Activated T-helper 1 cell treated with anti-CD3 and anti-CD28 coated beads, Interleukin-12 subunit alpha, Interleukin-12 subunit beta, Interleukin-2, Interleukin-4 antibody, amounts not matched to agents 30 ng/mL and 10 ng/mL and 1 ng/mL, durations not matched to agents 14 hours and 24 hours and 36 hours (primary cell): Measurements from ENCODE around the gene SIRT7. TPM values are rescaled to one million over a fixed set of nuclear protein-coding genes. Genes with fewer than 3 reads are reported as not detected.
"Not testable (repeated sequence)": the region's sequence is repeated elsewhere in the genome, so short reads cannot be mapped to it uniquely, and the experiment has no call there.

Source experiments
- DNase-seq: peaks from one replicate; pipeline ENCODE4 v3.0.0; 2021; ENCODE audit warnings: low spot score
- H3K27ac Mint-ChIP-seq: one replicate; pipeline ENCODE4 v1.8.0; 2021; ENCODE audit warnings: mild to moderate bottlenecking, mixed read lengths
- H3K27me3 Mint-ChIP-seq: one replicate; pipeline ENCODE4 v1.8.0; 2022; ENCODE audit warnings: mild to moderate bottlenecking, moderate library complexity, mixed read lengths; ENCODE audit not compliant: insufficient read depth
- H3K36me3 Mint-ChIP-seq: one replicate; pipeline ENCODE4 v1.8.0; 2021; ENCODE audit warnings: low read depth, mixed read lengths
- H3K4me1 Mint-ChIP-seq: one replicate; pipeline ENCODE4 v1.8.0; 2021; ENCODE audit warnings: low read depth, mixed read lengths
- H3K4me3 Mint-ChIP-seq: one replicate; pipeline ENCODE4 v1.8.0; 2021; ENCODE audit warnings: mild to moderate bottlenecking, moderate library complexity, mixed read lengths
- H3K9me3 Mint-ChIP-seq: one replicate; pipeline ENCODE4 v1.8.0; 2021; ENCODE audit warnings: mixed read lengths
- intact Hi-C: fragments of 100-400 bp; cut with micrococcal nuclease; formaldehyde crosslinking; loops from one replicate; pipeline ENCODE4 v1.15.1; 2024
- total RNA-seq: library from RNA; stranded (reverse); gene quantifications from 2 replicates; pipeline ENCODE4 v1.2.3, GENCODE V29; 2022

The SIRT7 gene
- total RNA-seq, 1 donor from 2014 or later = 57.5 TPM

GRCh38 chr17:81958633-81959342 is 40.8 kb upstream of the SIRT7 start:
- H3K4me1 Mint-ChIP-seq = no peaks in the 10 kb centered on the region
- H3K9me3 Mint-ChIP-seq = no peaks in the 10 kb centered on the region
- peak overlapping the region; percentile 61 for H3K4me3 Mint-ChIP-seq
- peaks cover 34% of the 10 kb centered on the region for H3K27me3 Mint-ChIP-seq
- H3K36me3 Mint-ChIP-seq = no peaks in the 10 kb centered on the region
- peak overlapping the region; percentile 75 for H3K27ac Mint-ChIP-seq
- DNase-seq = no peak
- intact Hi-C loops = loop anchor here (1.0 to 2.0 kb wide), 2 partner anchors 62 to 196 kb away; no protein-coding TSS in a partner anchor

- Mint-ChIP-seq H3K27me3 (peaks cover 25% of the 10 kb centered on the region), H3K36me3 (no peaks in the 10 kb centered on the region), H3K4me3 (peak overlapping the region; percentile 61), H3K4me1 (no peaks in the 10 kb centered on the region), H3K9me3 (no peaks in the 10 kb centered on the region), H3K27ac (peak overlapping the region; percentile 40)
- intact Hi-C loops = loop anchor here (2.0 kb wide), 1 partner anchor 197 kb away; no protein-coding TSS in a partner anchor
- no peak for DNase-seq
Measured at GRCh38 chr17:81957691-81958432, 39.9 kb upstream of the SIRT7 start.

- Mint-ChIP-seq H3K36me3 (no peaks in the 10 kb centered on the region), H3K9me3 (no peaks in the 10 kb centered on the region), H3K4me1 (no peaks in the 10 kb centered on the region), H3K27me3 (peaks cover 19% of the 10 kb centered on the region), H3K27ac (peak overlapping the region; percentile 40), H3K4me3 (no peak overlapping the region)
- intact Hi-C loops = no loop called here
- no peak for DNase-seq
Measured at GRCh38 chr17:81956607-81957589, 38.9 kb upstream of the SIRT7 start.

- no peak overlapping the region for H3K27ac Mint-ChIP-seq
- intact Hi-C loops = no loop called here
- H3K9me3 Mint-ChIP-seq = no peaks in the 10 kb centered on the region
- no peak for DNase-seq
- H3K4me3 Mint-ChIP-seq = no peak overlapping the region
- no peaks in the 10 kb centered on the region for H3K4me1 Mint-ChIP-seq
- peaks cover 22% of the 10 kb centered on the region for H3K27me3 Mint-ChIP-seq
- H3K36me3 Mint-ChIP-seq = no peaks in the 10 kb centered on the region
Measured at GRCh38 chr17:81955756-81956544, 38.0 kb upstream of the SIRT7 start.

- peaks cover 25% of the 10 kb centered on the region for H3K27me3 Mint-ChIP-seq
- intact Hi-C loops = no loop called here
- DNase-seq = no peak
- no peaks in the 10 kb centered on the region for H3K36me3 Mint-ChIP-seq
- no peaks in the 10 kb centered on the region for H3K4me1 Mint-ChIP-seq
- H3K9me3 Mint-ChIP-seq = no peaks in the 10 kb centered on the region
- H3K4me3 Mint-ChIP-seq = no peak overlapping the region
- H3K27ac Mint-ChIP-seq = no peak overlapping the region
Measured at GRCh38 chr17:81955058-81955681, 37.2 kb upstream of the SIRT7 start.

GRCh38 chr17:81954131-81955057 is 36.4 kb upstream of the SIRT7 start:
- no peaks in the 10 kb centered on the region for H3K36me3 Mint-ChIP-seq
- H3K4me1 Mint-ChIP-seq = no peaks in the 10 kb centered on the region
- intact Hi-C loops = no loop called here
- no peak overlapping the region for H3K27ac Mint-ChIP-seq
- peaks cover 25% of the 10 kb centered on the region for H3K27me3 Mint-ChIP-seq
- no peak for DNase-seq
- no peaks in the 10 kb centered on the region for H3K9me3 Mint-ChIP-seq
- no peak overlapping the region for H3K4me3 Mint-ChIP-seq

- intact Hi-C loops, H3K9me3 Mint-ChIP-seq: not testable (repeated sequence)
Measured at GRCh38 chr17:81953443-81953842, 35.5 kb upstream of the SIRT7 start.

GRCh38 chr17:81952792-81953228 is 34.8 kb upstream of the SIRT7 start:
- H3K4me3 Mint-ChIP-seq = no peak overlapping the region

More at GRCh38 chr17:81953443-81953842, 35.5 kb upstream of the SIRT7 start:
- H3K4me1 Mint-ChIP-seq, H3K27ac Mint-ChIP-seq, DNase-seq, H3K4me3 Mint-ChIP-seq, H3K36me3 Mint-ChIP-seq: not testable (repeated sequence)
- H3K27me3 Mint-ChIP-seq = peaks cover 18% of the 10 kb centered on the region

GRCh38 chr17:81951785-81952684 is 34.1 kb upstream of the SIRT7 start:
- Mint-ChIP-seq H3K27ac (no peak overlapping the region), H3K4me3 (no peak overlapping the region), H3K27me3 (peaks cover 7% of the 10 kb centered on the region), H3K9me3 (no peaks in the 10 kb centered on the region), H3K4me1 (no peaks in the 10 kb centered on the region), H3K36me3 (no peaks in the 10 kb centered on the region)
- intact Hi-C loops = no loop called here
- no peak for DNase-seq

More at GRCh38 chr17:81952792-81953228, 34.8 kb upstream of the SIRT7 start:
- H3K36me3 Mint-ChIP-seq = no peaks in the 10 kb centered on the region
- no peak for DNase-seq
- H3K27ac Mint-ChIP-seq = no peak overlapping the region
- H3K27me3 Mint-ChIP-seq = peaks cover 13% of the 10 kb centered on the region
- no peaks in the 10 kb centered on the region for H3K9me3 Mint-ChIP-seq
- intact Hi-C loops = no loop called here
- H3K4me1 Mint-ChIP-seq = no peaks in the 10 kb centered on the region

GRCh38 chr17:81950501-81950900 is 32.5 kb upstream of the SIRT7 start:
- peaks cover 10% of the 10 kb centered on the region for H3K27me3 Mint-ChIP-seq
- H3K9me3 Mint-ChIP-seq = no peaks in the 10 kb centered on the region
- H3K36me3 Mint-ChIP-seq = no peaks in the 10 kb centered on the region
- H3K4me3 Mint-ChIP-seq = no peak overlapping the region
- intact Hi-C loops = no loop called here
- no peak for DNase-seq
- H3K4me1 Mint-ChIP-seq = no peaks in the 10 kb centered on the region
- H3K27ac Mint-ChIP-seq = no peak overlapping the region
